ENCODE measurements around the gene ZNF639. TPM values are rescaled to one million over a fixed set of nuclear protein-coding genes. Genes with fewer than 3 reads are reported as not detected.
"Not testable (repeated sequence)": the region's sequence is repeated elsewhere in the genome, so short reads cannot be mapped to it uniquely, and the experiment has no call there.

Gene ZNF639
- total RNA-seq, 1 donor from 2014 or later: 43.2 TPM

DNA sequence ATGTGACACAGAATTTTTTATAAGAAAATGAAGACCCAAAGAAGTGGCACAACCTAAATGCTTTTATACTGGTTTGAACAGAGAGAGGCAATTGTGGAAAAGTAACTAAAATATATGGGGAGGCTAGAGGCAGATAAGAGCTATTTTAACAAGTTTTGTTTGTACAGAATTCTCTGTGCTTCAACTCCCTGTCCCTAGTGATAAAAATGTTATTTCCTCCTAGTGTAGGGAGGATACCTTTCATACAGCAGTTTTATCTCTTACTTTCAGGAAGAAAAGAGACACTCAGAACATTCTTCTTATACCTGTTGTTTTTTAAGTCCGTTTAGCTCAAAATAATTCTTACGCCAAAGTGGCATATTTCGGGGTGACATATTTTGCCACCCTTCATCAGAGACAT, 21.2 kb upstream of the ZNF639 start:
- H3K9me3 Mint-ChIP-seq (ENCODE audit: low read depth): peaks cover 12% of the 10 kb centered on the region

GRCh38 chr3:179302111-179302510, 20.7 kb upstream of the ZNF639 start:
- Mint-ChIP-seq H3K36me3 (ENCODE audit: insufficient read depth) (no peaks in the 10 kb centered on the region), H3K27ac (no peak overlapping the region), H3K4me3 (ENCODE audit: low read depth) (no peak overlapping the region), H3K9me3 (ENCODE audit: low read depth) (peaks cover 9% of the 10 kb centered on the region), H3K4me1 (ENCODE audit: low read depth) (peaks cover 6% of the 10 kb centered on the region), H3K27me3 (no peaks in the 10 kb centered on the region)
- TF ChIP-seq CTCF (IDR thresholded peaks at IDR 0.05; ENCODE audit: unreplicated experiment): no peak
- no peak for DNase-seq (ENCODE audit: low spot score, unreplicated experiment)

More for the DNA sequence above, 21.2 kb upstream of the ZNF639 start:
- H3K27me3 Mint-ChIP-seq: no peaks in the 10 kb centered on the region
- no peak for TF ChIP-seq CTCF (IDR thresholded peaks at IDR 0.05; ENCODE audit: unreplicated experiment)
- no peak overlapping the region for H3K4me3 Mint-ChIP-seq (ENCODE audit: low read depth)
- no peaks in the 10 kb centered on the region for H3K36me3 Mint-ChIP-seq (ENCODE audit: insufficient read depth)
- H3K27ac Mint-ChIP-seq: no peak overlapping the region
- no peak for DNase-seq (ENCODE audit: low spot score, unreplicated experiment)
- peaks cover 6% of the 10 kb centered on the region for H3K4me1 Mint-ChIP-seq (ENCODE audit: low read depth)

DNA sequence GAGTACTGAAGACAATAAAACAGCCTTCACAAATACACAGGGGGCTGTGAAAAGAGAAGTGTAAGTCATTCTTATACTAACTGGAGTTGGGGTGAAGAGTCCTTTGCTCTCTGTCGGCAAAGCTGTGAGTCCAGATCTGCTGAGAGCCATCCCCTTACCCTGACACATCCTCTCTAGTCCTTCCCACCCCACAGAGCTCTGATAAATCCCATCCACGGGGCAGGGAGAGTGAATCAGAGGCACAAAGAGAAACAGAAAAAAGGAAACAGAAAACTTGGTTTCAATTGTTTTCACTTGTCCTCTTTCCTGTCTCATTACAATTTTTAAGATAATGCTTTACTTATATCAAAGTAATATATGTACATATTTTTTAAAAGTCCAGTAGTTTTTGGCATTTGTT, 18.2 kb upstream of the ZNF639 start:
- no peak for DNase-seq (ENCODE audit: low spot score, unreplicated experiment)
- no peak for TF ChIP-seq CTCF (IDR thresholded peaks at IDR 0.05; ENCODE audit: unreplicated experiment)
- H3K9me3 Mint-ChIP-seq (ENCODE audit: low read depth): peaks cover 1% of the 10 kb centered on the region
- no peaks in the 10 kb centered on the region for H3K36me3 Mint-ChIP-seq (ENCODE audit: insufficient read depth)
- H3K27ac Mint-ChIP-seq: no peak overlapping the region
- no peak overlapping the region for H3K4me3 Mint-ChIP-seq (ENCODE audit: low read depth)
- no peaks in the 10 kb centered on the region for H3K4me1 Mint-ChIP-seq (ENCODE audit: low read depth)
- H3K27me3 Mint-ChIP-seq: no peaks in the 10 kb centered on the region

DNA sequence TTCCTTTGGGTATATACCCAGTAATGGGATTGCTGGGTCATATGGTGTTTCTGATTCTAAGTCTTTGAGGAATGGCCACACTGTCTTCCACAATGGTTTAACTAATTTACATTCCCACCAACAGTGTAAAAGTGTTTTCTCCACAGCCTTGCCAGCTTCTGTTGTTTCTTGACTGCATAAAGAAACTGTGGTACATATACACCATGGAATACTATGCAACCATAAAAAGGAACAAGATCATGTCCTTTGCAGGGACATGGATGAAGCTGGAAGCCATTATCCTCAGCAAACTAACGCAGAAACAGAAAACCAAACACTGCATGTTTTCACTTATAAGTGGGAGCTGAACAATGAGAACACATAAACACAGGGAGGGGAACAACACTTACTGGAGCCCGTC, 15.5 kb upstream of the ZNF639 start:
- H3K27ac Mint-ChIP-seq; DNase-seq (ENCODE audit: low spot score, unreplicated experiment); H3K4me1 Mint-ChIP-seq (ENCODE audit: low read depth); H3K36me3 Mint-ChIP-seq (ENCODE audit: insufficient read depth); H3K4me3 Mint-ChIP-seq (ENCODE audit: low read depth); H3K27me3 Mint-ChIP-seq; H3K9me3 Mint-ChIP-seq (ENCODE audit: low read depth): not testable (repeated sequence)

GRCh38 chr3:179308001-179308400, 14.8 kb upstream of the ZNF639 start:
- H3K36me3 Mint-ChIP-seq (ENCODE audit: insufficient read depth): no peaks in the 10 kb centered on the region
- no peak overlapping the region for H3K27ac Mint-ChIP-seq
- no peak for DNase-seq (ENCODE audit: low spot score, unreplicated experiment)
- no peaks in the 10 kb centered on the region for H3K9me3 Mint-ChIP-seq (ENCODE audit: low read depth)
- no peaks in the 10 kb centered on the region for H3K27me3 Mint-ChIP-seq
- no peak overlapping the region for H3K4me3 Mint-ChIP-seq (ENCODE audit: low read depth)
- TF ChIP-seq CTCF (IDR thresholded peaks at IDR 0.05; ENCODE audit: unreplicated experiment): no peak
- H3K4me1 Mint-ChIP-seq (ENCODE audit: low read depth): no peaks in the 10 kb centered on the region

DNA sequence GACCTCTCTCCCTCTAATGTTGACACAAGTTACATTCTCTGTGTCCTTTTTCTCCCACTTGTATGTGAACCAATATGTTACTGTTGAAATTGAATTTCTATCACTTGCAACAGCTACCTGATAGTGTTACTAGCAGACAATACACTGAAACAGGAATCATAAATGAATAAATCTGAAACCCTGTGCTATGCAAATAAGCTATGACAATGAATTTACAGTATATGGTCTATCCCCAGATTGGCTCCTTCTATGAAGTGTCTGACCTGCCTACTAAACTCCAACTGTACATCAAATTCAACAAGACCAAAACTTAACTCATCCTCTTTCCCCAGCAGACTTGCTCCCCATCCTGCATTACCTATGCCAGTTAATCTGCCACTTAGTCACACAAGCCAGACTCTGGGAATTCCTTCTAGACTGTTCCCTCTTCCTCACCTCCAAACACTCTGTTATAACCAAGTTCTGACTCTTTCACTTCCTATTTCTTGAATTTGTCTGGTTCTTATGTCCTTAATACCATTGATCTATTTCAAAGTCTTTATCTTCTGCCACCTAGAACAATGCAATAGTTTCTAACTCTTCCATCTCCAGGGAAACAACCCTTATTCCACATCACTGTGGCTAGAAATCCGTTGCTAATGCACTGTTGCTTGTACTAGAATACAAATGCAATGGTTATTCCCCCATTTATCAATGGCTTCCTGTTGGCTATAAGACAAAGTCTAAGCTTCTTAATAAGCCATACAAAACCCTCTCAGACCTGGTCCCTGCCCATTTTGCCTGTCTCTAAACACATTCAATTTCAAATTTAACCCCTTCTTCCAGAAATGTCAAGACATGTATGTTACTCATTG, 13.4 kb upstream of the ZNF639 start:
- Mint-ChIP-seq H3K27me3 (no peaks in the 10 kb centered on the region), H3K9me3 (ENCODE audit: low read depth) (no peaks in the 10 kb centered on the region), H3K4me3 (ENCODE audit: low read depth) (no peak overlapping the region), H3K27ac (no peak overlapping the region), H3K36me3 (ENCODE audit: insufficient read depth) (no peaks in the 10 kb centered on the region), H3K4me1 (ENCODE audit: low read depth) (no peaks in the 10 kb centered on the region)
- no peak for TF ChIP-seq CTCF (IDR thresholded peaks at IDR 0.05; ENCODE audit: unreplicated experiment)
- no peak for DNase-seq (ENCODE audit: low spot score, unreplicated experiment)

Measured in progenitor cell of endocrine pancreas (in vitro differentiated cells).